Measurements from ENCODE around the gene FYCO1.

FYCO1 gene

DNA sequence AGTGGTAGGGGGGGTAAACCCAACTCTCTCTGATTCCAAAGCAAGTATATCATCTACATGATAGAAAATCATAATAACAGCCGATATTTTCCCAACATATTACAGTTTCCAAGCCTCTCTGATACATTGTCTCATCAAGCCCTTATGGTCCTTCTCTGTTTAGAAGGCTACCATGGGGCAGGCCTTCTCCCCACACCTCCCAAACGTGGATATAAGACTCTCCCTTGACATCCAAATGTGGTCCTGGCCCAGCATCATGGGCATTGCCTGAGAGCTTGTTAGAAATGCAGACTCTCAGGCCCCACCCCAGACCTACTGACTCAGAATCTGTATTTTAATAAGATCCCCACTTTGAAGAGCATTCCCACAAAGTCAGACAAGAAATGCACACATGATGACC is 127.0 kb downstream of the FYCO1 start:
- no peak overlapping the region for H3K4me3 ChIP-seq (replicated peaks; ENCODE audit: insufficient read depth, low read length)
- H3K27ac ChIP-seq (replicated peaks): no peak overlapping the region
- H3K27me3 ChIP-seq (ENCODE audit: insufficient read depth, poor library complexity, severe bottlenecking): no peaks in the 10 kb centered on the region
- no peak for DNase-seq (ENCODE audit: low read depth in 1 of 2, low spot score in 1 of 2)
- TF ChIP-seq REST (IDR thresholded peaks at IDR 0.05; ENCODE audit: insufficient replicate concordance, low read depth) (no peak), POLR2AphosphoS5 (IDR thresholded peaks at IDR 0.05; ENCODE audit: low read depth) (no peak), GABPA (IDR thresholded peaks at IDR 0.05; ENCODE audit: low read depth) (no peak), SPI1 (IDR thresholded peaks at IDR 0.05; ENCODE audit: borderline replicate concordance, low read depth) (no peak)
- TF ChIP-seq, protein P1, sequence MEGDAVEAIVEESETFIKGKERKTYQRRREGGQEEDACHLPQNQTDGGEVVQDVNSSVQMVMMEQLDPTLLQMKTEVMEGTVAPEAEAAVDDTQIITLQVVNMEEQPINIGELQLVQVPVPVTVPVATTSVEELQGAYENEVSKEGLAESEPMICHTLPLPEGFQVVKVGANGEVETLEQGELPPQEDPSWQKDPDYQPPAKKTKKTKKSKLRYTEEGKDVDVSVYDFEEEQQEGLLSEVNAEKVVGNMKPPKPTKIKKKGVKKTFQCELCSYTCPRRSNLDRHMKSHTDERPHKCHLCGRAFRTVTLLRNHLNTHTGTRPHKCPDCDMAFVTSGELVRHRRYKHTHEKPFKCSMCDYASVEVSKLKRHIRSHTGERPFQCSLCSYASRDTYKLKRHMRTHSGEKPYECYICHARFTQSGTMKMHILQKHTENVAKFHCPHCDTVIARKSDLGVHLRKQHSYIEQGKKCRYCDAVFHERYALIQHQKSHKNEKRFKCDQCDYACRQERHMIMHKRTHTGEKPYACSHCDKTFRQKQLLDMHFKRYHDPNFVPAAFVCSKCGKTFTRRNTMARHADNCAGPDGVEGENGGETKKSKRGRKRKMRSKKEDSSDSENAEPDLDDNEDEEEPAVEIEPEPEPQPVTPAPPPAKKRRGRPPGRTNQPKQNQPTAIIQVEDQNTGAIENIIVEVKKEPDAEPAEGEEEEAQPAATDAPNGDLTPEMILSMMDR (IDR thresholded peaks at IDR 0.05; ENCODE audit: insufficient read depth, low read length): no peak

DNA sequence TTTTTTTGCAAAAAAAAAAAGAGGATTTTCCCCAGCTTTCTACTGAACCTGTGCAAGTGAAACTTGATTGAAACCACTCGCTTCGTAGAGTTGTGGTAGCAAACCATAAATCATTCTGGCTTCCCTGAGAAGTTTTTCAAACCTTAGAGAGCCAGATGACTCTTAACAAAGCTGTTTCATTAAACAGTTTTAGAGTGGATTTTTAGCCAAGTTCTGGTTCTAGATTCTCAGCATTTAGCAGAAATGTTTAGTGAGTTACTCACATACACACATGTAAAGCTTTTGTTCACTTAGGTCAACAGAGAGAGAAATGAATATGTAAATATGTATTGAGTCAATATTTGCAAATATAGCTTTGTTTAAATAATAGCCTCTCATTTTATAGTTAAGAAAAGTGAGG is 127.4 kb downstream of the FYCO1 start:
- H3K27ac ChIP-seq (replicated peaks): no peak overlapping the region
- no peak for DNase-seq (ENCODE audit: low read depth in 1 of 2, low spot score in 1 of 2)
- no peaks in the 10 kb centered on the region for H3K27me3 ChIP-seq (ENCODE audit: insufficient read depth, poor library complexity, severe bottlenecking)
- TF ChIP-seq, protein P1 (IDR thresholded peaks at IDR 0.05; ENCODE audit: insufficient read depth, low read length): no peak
- TF ChIP-seq SPI1 (IDR thresholded peaks at IDR 0.05; ENCODE audit: borderline replicate concordance, low read depth) (no peak), POLR2AphosphoS5 (IDR thresholded peaks at IDR 0.05; ENCODE audit: low read depth) (no peak), GABPA (IDR thresholded peaks at IDR 0.05; ENCODE audit: low read depth) (no peak), REST (IDR thresholded peaks at IDR 0.05; ENCODE audit: insufficient replicate concordance, low read depth) (no peak)
- H3K4me3 ChIP-seq (replicated peaks; ENCODE audit: insufficient read depth, low read length): no peak overlapping the region

All from HL-60 (cell line).